H4 (cell line): ENCODE measurements around the gene ATF4. TPM values are rescaled to one million over a fixed set of nuclear protein-coding genes. Genes with fewer than 3 reads are reported as not detected.
A peak's percentile ranks its signal among the peaks of the same experiment; 100 is the strongest.

Experiments
- DNase-seq: peaks from one replicate; pipeline ENCODE4 v3.0.0-alpha.2; 2015; ENCODE audit warnings: low spot score
- total RNA-seq: library from RNA; depleted of rRNA; stranded (reverse); fragments of >200 nt; shearing (Covaris generic); gene quantifications from 2 replicates; pipeline ENCODE4 v1.2.3, GENCODE V29; 2014; rRNA removed

ATF4 gene
- total RNA-seq, result 379 and 444 TPM in 2 replicates

GRCh38 chr22:39520226-39521105 lies at the start of gene ATF4:
TSS of gene ATF4 (plus strand) at chr22:39520562. CDS start at chr22:39521446, 884 bp downstream.
- DNase-seq, result no peak

- DNase-seq, result peak; percentile 58
Observed at GRCh38 chr22:39471381-39472141, 48.8 kb upstream of the ATF4 start.

GRCh38 chr22:39472570-39473556 lies 47.5 kb upstream of the ATF4 start:
- no peak for DNase-seq

GRCh38 chr22:39473851-39474250 lies 46.5 kb upstream of the ATF4 start:
- no peak for DNase-seq

GRCh38 chr22:39474351-39475111 lies 45.8 kb upstream of the ATF4 start:
- DNase-seq, result no peak

- DNase-seq, result no peak
Observed at GRCh38 chr22:39475337-39475736, 45.0 kb upstream of the ATF4 start.

GRCh38 chr22:39475902-39476301 lies 44.5 kb upstream of the ATF4 start:
- DNase-seq, result no peak

- DNase-seq, result no peak
Observed at GRCh38 chr22:39476664-39477063, 43.7 kb upstream of the ATF4 start.

- no peak for DNase-seq
Observed at GRCh38 chr22:39477542-39477941, 42.8 kb upstream of the ATF4 start.

- no peak for DNase-seq
Observed at GRCh38 chr22:39478441-39478850, 41.9 kb upstream of the ATF4 start.

- no peak for DNase-seq
Observed at GRCh38 chr22:39479254-39479653, 41.1 kb upstream of the ATF4 start.

- no peak for DNase-seq
Observed at GRCh38 chr22:39480557-39480956, 39.8 kb upstream of the ATF4 start.

GRCh38 chr22:39481054-39481453 lies 39.3 kb upstream of the ATF4 start:
- DNase-seq, result no peak

GRCh38 chr22:39481595-39481994 lies 38.8 kb upstream of the ATF4 start:
- no peak for DNase-seq

GRCh38 chr22:39482768-39483167 lies 37.6 kb upstream of the ATF4 start:
- no peak for DNase-seq

GRCh38 chr22:39486951-39487825 lies 33.2 kb upstream of the ATF4 start:
- DNase-seq, result no peak

- DNase-seq, result no peak
Observed at GRCh38 chr22:39487826-39488520, 32.4 kb upstream of the ATF4 start.

GRCh38 chr22:39488563-39489083 lies 31.7 kb upstream of the ATF4 start:
- no peak for DNase-seq
